HuH-7.5 (cell line): ENCODE measurements around the gene CR1.
"Not testable (repeated sequence)": the region's sequence is repeated elsewhere in the genome, so short reads cannot be mapped to it uniquely, and the experiment has no call there.

Experiments used
- DNase-seq: peaks from one replicate; pipeline ENCODE4 v3.0.0; 2011; ENCODE audit warnings: low spot score

The CR1 gene

GRCh38 chr1:207672522-207673130 lies 176.7 kb downstream of the CR1 start:
- DNase-seq: peak; percentile 45

DNA sequence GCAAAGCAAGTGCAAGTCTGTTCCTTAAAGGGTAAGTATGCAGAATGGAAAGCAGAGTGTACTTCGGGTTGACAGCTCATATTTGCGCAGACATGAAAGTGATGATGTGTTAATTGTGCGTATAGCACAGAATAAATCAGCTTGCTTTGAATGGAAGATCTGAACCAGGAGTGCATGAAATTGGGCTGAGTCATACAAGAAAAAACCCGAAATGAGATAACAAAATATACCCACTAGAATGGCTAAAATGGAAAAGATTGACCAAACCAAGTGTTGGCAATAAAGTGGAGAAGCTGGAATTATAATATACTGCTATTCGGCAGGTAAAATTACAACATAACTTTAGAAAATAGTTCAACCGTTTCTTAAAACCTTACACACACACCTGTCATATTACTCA lies 177.4 kb downstream of the CR1 start:
- DNase-seq: no peak

DNA sequence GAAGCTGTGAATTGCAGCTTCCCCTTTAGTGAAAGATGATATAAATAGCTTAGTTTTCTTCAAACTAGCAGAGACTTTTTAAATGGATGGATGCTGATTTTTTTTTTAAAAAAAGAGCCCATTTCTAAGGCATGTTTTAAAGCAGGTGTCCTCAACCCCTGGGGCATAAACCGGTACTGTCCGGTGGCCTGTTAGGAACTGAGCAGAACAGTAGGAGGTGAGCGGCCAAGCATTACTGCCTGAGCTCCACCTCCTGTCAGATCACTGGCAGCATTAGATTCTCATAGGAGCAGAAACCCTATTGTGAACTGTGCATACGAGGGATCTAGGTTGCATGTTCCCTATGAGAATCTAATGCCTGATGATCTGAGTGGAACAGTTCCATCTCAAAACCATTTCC lies 180.2 kb downstream of the CR1 start:
- no peak for DNase-seq

DNA sequence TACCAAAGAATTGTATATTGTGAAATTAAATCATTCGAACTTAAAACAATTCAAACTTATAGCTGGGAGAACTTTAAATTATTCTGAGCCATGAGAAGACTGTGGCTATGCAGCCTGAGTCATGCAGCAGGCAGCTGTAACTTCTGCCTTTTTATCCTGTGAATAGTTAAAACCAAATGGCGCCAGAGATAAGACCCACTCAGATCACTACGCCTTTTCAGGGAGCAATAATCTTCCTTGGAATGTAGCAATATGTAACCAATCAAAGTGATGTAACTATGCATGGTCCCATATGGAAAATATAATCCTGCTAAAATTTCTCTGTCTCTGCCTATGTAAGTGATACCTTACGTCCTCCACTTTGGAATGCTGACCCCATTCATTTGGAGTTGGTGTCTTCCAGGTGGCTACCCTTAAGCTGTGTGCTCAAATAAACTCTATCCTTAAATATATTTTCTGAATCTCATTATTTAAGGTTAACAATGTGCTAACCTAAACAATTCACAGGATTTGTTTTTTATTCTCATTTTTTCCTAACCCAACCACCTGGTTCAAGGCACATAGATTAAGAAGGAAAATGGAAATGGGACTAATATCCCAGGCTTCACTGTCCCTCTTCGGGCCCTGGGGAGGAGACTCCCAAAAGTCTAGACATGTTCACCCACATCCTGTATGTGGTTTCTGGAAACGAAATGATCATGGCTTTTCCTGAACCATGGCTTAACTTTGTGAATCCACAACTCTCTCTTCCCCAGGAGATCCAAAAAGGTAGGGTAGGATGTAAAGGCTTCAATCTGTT lies 184.8 kb downstream of the CR1 start:
- not testable (repeated sequence) for DNase-seq

DNA sequence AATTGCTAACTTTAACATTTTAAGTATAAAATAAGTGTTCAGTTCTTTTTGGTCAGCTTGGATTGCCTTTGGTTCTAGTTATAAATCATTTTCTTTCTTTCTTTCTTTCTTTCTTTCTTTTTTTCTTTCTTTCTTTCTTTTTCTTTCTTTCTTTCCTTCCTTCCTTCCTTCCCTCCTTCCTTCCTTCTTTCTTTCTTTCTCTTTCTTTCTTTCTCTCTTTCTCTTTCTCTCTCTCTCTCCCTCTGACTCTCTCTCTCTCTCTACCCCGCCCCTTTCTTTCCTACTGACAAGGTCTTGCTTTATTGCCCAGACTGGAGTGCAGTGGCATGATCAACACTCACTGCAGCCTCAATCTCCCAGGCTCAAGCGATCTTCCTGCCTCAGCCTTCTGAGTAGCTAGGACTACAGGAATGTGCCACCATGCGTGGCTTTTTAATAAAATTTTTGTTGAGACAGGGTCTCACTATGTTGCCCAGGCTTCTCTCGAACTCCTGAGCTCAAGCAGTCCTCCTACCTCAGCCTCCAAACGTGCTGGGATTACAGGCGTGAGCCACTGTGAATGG lies 187.0 kb downstream of the CR1 start:
- not testable (repeated sequence) for DNase-seq

DNA sequence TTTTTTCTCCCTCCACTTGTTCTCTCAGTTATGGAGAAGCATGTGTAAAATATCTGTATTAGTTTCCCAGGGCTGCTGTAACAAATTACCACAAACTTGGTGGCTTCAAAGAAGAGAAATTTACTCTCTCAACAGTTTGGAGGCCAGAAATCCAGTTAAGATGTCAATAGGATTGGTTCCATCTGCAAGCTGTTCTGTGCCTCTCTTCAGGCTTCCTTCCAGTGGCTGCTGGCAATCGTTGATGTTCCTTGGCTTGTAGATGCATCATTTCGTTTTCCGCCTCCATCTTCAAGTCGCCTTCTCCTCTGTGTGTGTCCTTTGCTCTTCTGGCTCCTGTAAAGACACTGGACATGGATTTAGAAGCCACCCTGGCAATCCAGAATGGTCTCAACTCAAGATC lies 194.6 kb downstream of the CR1 start:
- DNase-seq: not testable (repeated sequence)

DNA sequence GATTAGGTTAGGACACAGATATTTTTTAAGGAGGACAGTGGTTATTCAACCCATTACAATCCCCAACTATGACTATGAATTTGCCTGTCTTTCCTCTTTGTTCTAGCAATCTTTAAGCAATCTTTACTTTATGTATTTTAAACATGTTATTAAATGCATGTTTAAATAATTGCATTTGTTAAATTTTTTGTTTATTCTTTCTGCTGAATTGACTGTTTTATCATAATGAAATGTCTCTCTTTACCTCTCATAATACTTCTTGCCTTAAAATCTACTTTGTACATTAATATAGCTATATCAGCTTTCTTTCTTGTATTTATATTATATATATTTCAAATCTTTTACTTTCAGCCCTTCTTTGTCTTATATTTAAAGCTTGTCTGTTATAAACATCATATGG lies 195.1 kb downstream of the CR1 start:
- no peak for DNase-seq
